Panc1 (cell line): ENCODE measurements around the gene ZFP69. TPM values are rescaled to one million over a fixed set of nuclear protein-coding genes. Genes with fewer than 3 reads are reported as not detected.

ENCODE experiments used
- ATAC-seq: fragments of 200-7000 bp; cut with Tn5 transposase; 2 replicates; pipeline ENCODE4 v1.9.1; 2020; ENCODE audit warnings: mild to moderate bottlenecking, moderate library complexity
- BruUV-seq: library from RNA; stranded (reverse); fragments of 400-500 nt; replicated peaks from 2 replicates; lab custom pipeline; 2021; lab: Mats Ljungman, UMichigan
- CTCF ChIA-PET: fragments of 300-600 bp; sonication (Branson Sonifier 250); formaldehyde crosslinking; loops from one replicate; lab custom pipeline; 2022; ENCODE audit warnings: antibody characterized with exemption; lab: Charles Lee
- POLR2A ChIA-PET: fragments of 300-600 bp; sonication (Branson Sonifier 250); formaldehyde crosslinking; loops from one replicate; lab custom pipeline; 2022; ENCODE audit warnings: antibody characterized with exemption; lab: Charles Lee
- DNase-seq: peaks from one replicate; pipeline ENCODE4 v3.0.0-alpha.2; 2010; ENCODE audit warnings: low read depth, low spot score
- H3K27ac ChIP-seq: 2 replicates; pipeline ENCODE4 v1.5.1; 2011; ENCODE audit warnings: mild to moderate bottlenecking, low read length, inconsistent platforms
- H3K27me3 ChIP-seq: fragments of 200-500 bp; sonication (Bioruptor generic); 2 replicates; pipeline ENCODE4 v1.6.0; 2014; ENCODE audit warnings: low read length, inconsistent platforms; ENCODE audit not compliant: control insufficient read depth, insufficient read depth
- H3K36me3 ChIP-seq: fragments of 200-500 bp; sonication (Bioruptor generic); 2 replicates; pipeline ENCODE4 v1.5.1; 2014; ENCODE audit warnings: inconsistent platforms, mild to moderate bottlenecking, low read length, moderate library complexity; ENCODE audit not compliant: control insufficient read depth, insufficient read depth
- H3K4me1 ChIP-seq: 2 replicates; pipeline ENCODE4 v1.5.1; 2011; ENCODE audit warnings: inconsistent platforms, mild to moderate bottlenecking, low read length, moderate library complexity; ENCODE audit not compliant: control insufficient read depth, insufficient read depth
- H3K4me3 ChIP-seq, 2 experiments: 2 replicates each; pipeline ENCODE4 v1.5.1; 2011 to 2012; ENCODE audit warnings: low read depth in 2 of 2, low read length in 2 of 2, mild to moderate bottlenecking in 2 of 2, inconsistent platforms in 1 of 2, moderate library complexity in 1 of 2
- H3K9me3 ChIP-seq: fragments of 200-500 bp; sonication (Bioruptor generic); 2 replicates; pipeline ENCODE4 v1.5.1; 2014; ENCODE audit warnings: low read depth, mild to moderate bottlenecking, inconsistent platforms, low read length, moderate library complexity; ENCODE audit not compliant: control insufficient read depth, insufficient read depth
- CTCF ChIP-seq: fragments of 450-650 bp; IDR thresholded peaks from 2 replicates; pipeline ENCODE4 v1.5.1; 2017; ENCODE audit warnings: mild to moderate bottlenecking
- POLR2AphosphoS5 ChIP-seq: IDR thresholded peaks from 2 replicates; pipeline ENCODE4 v1.6.1; 2012; ENCODE audit warnings: mild to moderate bottlenecking, low read depth, low read length, moderate library complexity
- REST ChIP-seq, 2 experiments: IDR thresholded peaks; 2 replicates each; pipeline ENCODE4 v1.6.1; 2011 to 2012; ENCODE audit warnings: low read depth in 2 of 2, control low read depth in 1 of 2, low read length in 1 of 2, mild to moderate bottlenecking in 1 of 2, moderate library complexity in 1 of 2; ENCODE audit not compliant: insufficient read depth in 1 of 2
- SIN3A ChIP-seq: IDR thresholded peaks from 2 replicates; pipeline ENCODE4 v1.6.1; 2012; ENCODE audit warnings: low read depth, mild to moderate bottlenecking, low read length, moderate library complexity, borderline replicate concordance; ENCODE audit not compliant: insufficient read depth
- TCF7L2 ChIP-seq: IDR thresholded peaks from 2 replicates; pipeline ENCODE4 v1.6.1; 2011; ENCODE audit warnings: mild to moderate bottlenecking, low read depth, low read length, inconsistent platforms
- in situ Hi-C: cut with HindIII; loops from 2 replicates; pipeline ENCODE4 v1.10.0; 2016; ENCODE audit warnings: low sequenced_read_pairs, low pct_unique_long_range_greater_than_20kb
- intact Hi-C: fragments of 100-400 bp; cut with micrococcal nuclease; formaldehyde crosslinking; loops from one replicate; pipeline ENCODE4 v1.10.0; 2022; ENCODE audit not compliant: unreplicated experiment
- total RNA-seq: library from RNA; stranded (reverse); gene quantifications from one replicate; pipeline ENCODE4 v1.2.1, GENCODE V29; 2021; ENCODE audit not compliant: unreplicated experiment

The ZFP69 gene
- total RNA-seq, 1 experiment from 2014 or later: 6.4 TPM

- no peak for ATAC-seq
- BruUV-seq: no TSS peak
- no peak overlapping the region for H3K27ac ChIP-seq
- POLR2A ChIA-PET: no interaction called here
- peaks cover 13% of the 10 kb centered on the region for H3K9me3 ChIP-seq
- no peaks in the 10 kb centered on the region for H3K27me3 ChIP-seq
- H3K4me1 ChIP-seq: no peaks in the 10 kb centered on the region
- CTCF ChIA-PET: interaction anchor here (0.6 kb wide), 1 partner anchor 95 kb away, joined by 8 read pairs; no protein-coding TSS in a partner anchor
- no peaks in the 10 kb centered on the region for H3K36me3 ChIP-seq
- DNase-seq: no peak
- TF ChIP-seq REST (IDR thresholded peaks at IDR 0.05; ENCODE audit: insufficient read depth in 1 of 2, low read depth in 2 of 2, low read length in 1 of 2) (no peak), TCF7L2 (no peak), POLR2AphosphoS5 (no peak), CTCF (no peak), SIN3A (no peak)
- H3K4me3 ChIP-seq: no peak overlapping the region
- intact Hi-C loops: no loop called here
- in situ Hi-C loops: no loop called here
These were observed 42.4 kb downstream of the ZFP69 start for GRCh38 chr1:40519517-40519916.

GRCh38 chr1:40530735-40531380 is 53.8 kb downstream of the ZFP69 start:
- H3K9me3 ChIP-seq: 0 out of 2 replicates have a peak, but pooled peaks cover 3% of the 10 kb centered on the region
- no peaks in the 10 kb centered on the region for H3K36me3 ChIP-seq
- H3K27me3 ChIP-seq: no peaks in the 10 kb centered on the region
- TF ChIP-seq POLR2AphosphoS5 (no peak), CTCF (no peak), REST (IDR thresholded peaks at IDR 0.05; ENCODE audit: insufficient read depth in 1 of 2, low read depth in 2 of 2, low read length in 1 of 2) (no peak), TCF7L2 (no peak), SIN3A (no peak)
- H3K4me3 ChIP-seq: peak overlapping the region; percentile 81 to 89
- intact Hi-C loops: no loop called here
- TSS peak; percentile 98 for BruUV-seq
- peak overlapping the region; percentile 93 for H3K27ac ChIP-seq
- ATAC-seq: peak; percentile 22; the same call in 1 of the 2 replicates
- in situ Hi-C loops: no loop called here
- H3K4me1 ChIP-seq: peaks cover 7% of the 10 kb centered on the region
- no peak for DNase-seq
- CTCF ChIA-PET: no interaction called here
- POLR2A ChIA-PET: no interaction called here
